Hematopoietic multipotent progenitor cell treated with erythropoietin and hydrocortisone succinate and interleukin-3 and kit ligand, for 15 days (in vitro differentiated cells): ENCODE measurements around the gene RBM45.

Experiments used
- DNase-seq: peaks from one replicate; pipeline ENCODE4 v3.0.0-alpha.2; 2015; ENCODE audit warnings: low spot score

Gene RBM45

GRCh38 chr2:178160601-178161000, 48.4 kb downstream of the RBM45 start:
- no peak for DNase-seq

- DNase-seq = no peak
These were observed 51.2 kb downstream of the RBM45 start for GRCh38 chr2:178163395-178163794.

- no peak for DNase-seq
These were observed 51.7 kb downstream of the RBM45 start for GRCh38 chr2:178163911-178164310.

- no peak for DNase-seq
These were observed 61.4 kb downstream of the RBM45 start for GRCh38 chr2:178173657-178174056.

- DNase-seq = no peak
These were observed 64.9 kb downstream of the RBM45 start for GRCh38 chr2:178177066-178177679.
